Skin of body (tissue), 2 donors: ENCODE measurements around the gene TSPAN17. TPM values are rescaled to one million over a fixed set of nuclear protein-coding genes. Genes with fewer than 3 reads are reported as not detected.
"Not testable (repeated sequence)": the region's sequence is repeated elsewhere in the genome, so short reads cannot be mapped to it uniquely, and the experiment has no call there.

Experiments
- DNase-seq: peaks from one replicate; lab custom pipeline; 2025; lab: John Stamatoyannopoulos, UW
- total RNA-seq: library from RNA; depleted of rRNA; stranded (reverse); fragments of >200 nt; gene quantifications from one replicate; pipeline ENCODE4 v1.2.3, GENCODE V29; 2014

Gene TSPAN17, protein sequence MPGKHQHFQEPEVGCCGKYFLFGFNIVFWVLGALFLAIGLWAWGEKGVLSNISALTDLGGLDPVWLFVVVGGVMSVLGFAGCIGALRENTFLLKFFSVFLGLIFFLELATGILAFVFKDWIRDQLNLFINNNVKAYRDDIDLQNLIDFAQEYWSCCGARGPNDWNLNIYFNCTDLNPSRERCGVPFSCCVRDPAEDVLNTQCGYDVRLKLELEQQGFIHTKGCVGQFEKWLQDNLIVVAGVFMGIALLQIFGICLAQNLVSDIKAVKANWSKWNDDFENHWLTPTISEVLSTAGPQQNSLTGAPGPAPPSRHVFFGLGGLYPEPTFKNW
- 16.6 TPM for total RNA-seq

- peak; percentile 95 for DNase-seq
These were observed at the start of gene TSPAN17 for GRCh38 chr5:176647030-176647842. TSPAN17 (plus strand) TSS chr5:176647484; CDS start chr5:176647616, 132 bp downstream.

DNA sequence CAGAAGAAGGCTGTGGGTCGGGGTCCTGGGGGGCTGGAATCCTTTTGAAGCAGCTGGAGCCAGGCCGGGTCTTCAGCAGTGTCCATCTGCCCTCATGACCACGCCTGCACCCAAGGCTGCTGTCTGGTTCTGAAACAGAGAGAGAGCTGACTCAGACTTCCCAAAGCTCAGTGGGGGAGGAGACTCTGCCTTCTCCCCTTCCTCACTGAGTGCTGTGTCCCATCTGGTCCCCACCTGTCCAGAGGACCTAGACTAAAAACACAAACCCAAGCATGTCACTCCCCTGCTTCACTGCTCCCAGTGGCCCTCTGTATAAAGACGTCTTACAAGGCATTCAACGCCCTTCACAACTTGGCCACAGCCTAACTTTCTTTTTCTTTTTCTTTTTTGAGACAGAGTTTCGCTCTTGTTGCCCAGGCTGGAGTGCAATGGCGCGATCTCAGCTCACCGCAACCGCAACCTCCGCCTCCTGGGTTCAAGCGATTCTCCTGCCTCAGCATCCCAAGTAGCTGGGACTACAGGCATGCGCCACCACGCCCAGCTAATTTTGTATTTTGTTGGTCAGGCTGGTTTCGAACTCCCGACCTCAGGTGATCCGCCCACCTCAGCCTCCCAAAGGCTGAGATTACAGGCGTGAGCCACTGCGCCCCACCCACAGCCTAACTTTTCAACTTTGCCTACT, 47.4 kb upstream of the TSPAN17 start:
- not testable (repeated sequence) for DNase-seq

- DNase-seq = no peak
These were observed 45.3 kb upstream of the TSPAN17 start for GRCh38 chr5:176601901-176602482.

GRCh38 chr5:176603091-176603490, 44.2 kb upstream of the TSPAN17 start:
- DNase-seq = no peak

- no peak for DNase-seq
These were observed 41.3 kb upstream of the TSPAN17 start for GRCh38 chr5:176606032-176606431.

- no peak for DNase-seq
These were observed 40.4 kb upstream of the TSPAN17 start for GRCh38 chr5:176606875-176607274.

GRCh38 chr5:176608142-176608705, 39.1 kb upstream of the TSPAN17 start:
- no peak for DNase-seq

- DNase-seq = no peak
These were observed 38.2 kb upstream of the TSPAN17 start for GRCh38 chr5:176608937-176609723.

DNA sequence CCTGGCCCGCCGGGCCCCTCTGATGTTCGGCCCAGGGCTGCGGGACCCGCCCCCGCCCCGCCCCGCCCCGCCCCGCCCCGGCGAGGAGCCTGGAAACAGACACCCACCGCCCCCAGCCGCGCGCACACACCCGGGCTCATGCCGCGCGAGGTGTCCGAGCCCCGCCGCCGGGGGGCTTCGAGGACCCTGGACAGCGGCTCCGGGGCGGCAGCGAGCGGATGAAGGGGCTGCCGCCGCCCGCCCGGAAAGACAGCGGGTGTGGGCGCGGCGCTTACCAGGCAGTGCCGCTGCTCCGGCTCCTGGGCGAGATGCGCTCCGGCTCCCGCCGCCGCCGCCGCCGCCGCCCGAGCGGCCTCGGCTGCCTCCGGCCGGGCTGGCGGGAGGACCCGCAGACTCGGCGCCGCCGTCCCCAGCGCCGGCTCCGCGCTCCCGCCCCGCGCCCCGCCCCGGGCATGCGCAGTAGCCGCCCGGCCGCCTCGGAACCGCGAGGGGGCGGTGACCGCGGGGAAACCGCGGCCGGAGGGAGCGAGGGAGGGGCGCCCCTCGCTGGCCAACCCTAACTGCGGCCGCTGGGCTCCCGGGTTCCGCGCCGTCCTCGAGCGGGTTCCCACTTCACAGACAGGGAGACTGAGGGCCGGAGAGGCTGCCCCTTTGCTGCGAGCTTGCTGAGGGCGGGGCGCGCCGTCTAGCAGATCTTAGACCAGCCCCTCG, 37.4 kb upstream of the TSPAN17 start, which contains the start of gene GPRIN1:
Gene GPRIN1 (minus strand): TSS at position 433 of the 711 bp plus-strand sequence. CDS start 10,322 bp downstream, outside the sequence.
- no peak for DNase-seq

DNA sequence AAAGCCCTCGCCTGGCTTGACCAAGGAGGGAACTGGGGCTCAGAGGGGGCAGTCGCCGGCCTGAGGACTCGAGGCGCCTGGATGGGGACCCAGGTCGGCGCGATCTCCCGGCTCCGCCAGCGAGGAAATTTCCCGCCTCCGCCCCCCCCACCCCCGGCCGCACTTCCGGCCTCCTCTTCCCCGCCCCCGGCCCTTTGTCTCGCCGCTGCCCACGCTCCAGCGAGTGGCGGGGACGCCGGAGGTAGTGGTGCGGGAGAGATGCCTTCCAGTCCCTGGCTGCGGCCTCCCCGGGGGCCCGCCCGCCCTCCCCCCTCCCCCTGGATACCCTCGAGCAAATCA, 36.9 kb upstream of the TSPAN17 start:
- DNase-seq = no peak

DNA sequence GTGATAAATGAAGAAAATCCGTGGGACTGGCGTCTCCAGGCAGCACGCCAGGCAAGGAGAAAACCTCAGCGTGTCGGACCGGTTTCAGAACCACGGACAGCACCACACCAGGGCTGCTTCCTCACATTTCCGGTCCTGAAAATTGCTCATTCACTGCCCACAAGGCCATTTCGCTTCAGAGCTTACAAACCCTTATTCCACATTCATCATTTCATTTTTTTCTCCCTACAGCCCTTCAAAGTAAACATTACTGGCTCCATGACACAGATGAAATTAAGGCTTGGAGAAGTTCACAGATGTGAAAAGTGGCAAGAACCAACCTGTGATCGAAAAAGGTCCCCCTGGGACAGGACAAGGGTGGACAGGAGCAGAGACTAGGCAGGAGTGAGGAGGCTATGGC, 35.8 kb upstream of the TSPAN17 start:
- DNase-seq = peak; percentile 27

- no peak for DNase-seq
These were observed 35.3 kb upstream of the TSPAN17 start for GRCh38 chr5:176612008-176612407.

GRCh38 chr5:176612855-176613254, 34.4 kb upstream of the TSPAN17 start:
- DNase-seq = no peak

DNA sequence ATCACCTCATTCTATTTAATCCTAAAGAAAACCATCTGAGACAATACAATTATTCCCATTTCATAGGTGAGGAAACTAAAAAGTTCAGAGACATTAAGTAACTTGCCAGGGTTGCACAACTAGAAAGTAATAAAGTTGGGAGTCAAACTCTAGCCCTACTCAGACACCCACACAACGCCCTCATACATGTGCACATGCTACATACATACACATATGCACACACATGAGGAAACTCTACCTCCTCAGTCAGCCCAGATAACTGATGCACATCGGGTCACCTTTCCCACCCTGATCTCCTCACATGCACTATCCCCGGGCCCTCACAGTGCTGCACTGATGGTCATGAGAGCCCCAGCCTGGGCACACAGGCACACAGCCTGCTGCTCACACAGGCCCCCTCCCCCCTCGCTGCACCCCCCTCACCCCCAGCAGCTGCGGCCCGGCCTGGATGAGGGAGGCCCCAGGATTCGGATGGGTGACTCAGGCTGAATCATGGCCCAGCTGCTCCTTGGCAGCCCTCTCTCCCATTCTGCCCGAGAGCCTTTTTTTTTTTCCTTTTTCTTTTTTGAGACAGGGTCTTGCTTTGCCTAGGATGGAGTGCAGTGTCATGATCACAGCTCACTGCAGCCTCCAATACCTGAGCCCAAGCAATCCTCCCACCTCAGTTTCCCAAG, 32.3 kb upstream of the TSPAN17 start:
- no peak for DNase-seq

- DNase-seq = no peak
These were observed 30.8 kb upstream of the TSPAN17 start for GRCh38 chr5:176616511-176616910.

- no peak for DNase-seq
These were observed 28.5 kb upstream of the TSPAN17 start for GRCh38 chr5:176618783-176619182.

DNA sequence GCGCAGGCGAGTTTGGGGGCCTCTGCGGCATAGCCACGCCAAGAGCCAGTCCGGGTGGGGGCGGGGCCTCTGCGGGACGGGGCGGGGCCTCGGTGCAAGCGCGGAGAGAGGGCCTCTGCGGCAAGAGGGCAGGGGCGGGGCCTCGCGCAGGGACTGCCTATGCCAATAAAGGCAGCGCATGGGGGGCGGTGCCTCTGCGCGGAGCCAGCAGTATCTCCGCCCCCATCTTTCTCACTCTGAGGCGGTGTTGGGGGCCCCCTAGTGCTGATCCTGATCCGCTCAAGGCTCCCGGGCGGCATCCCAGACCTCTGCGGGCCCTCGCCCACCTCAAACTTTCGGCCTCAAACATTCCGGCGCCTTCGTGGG, 28.1 kb upstream of the TSPAN17 start:
- DNase-seq = peak; percentile 5

DNA sequence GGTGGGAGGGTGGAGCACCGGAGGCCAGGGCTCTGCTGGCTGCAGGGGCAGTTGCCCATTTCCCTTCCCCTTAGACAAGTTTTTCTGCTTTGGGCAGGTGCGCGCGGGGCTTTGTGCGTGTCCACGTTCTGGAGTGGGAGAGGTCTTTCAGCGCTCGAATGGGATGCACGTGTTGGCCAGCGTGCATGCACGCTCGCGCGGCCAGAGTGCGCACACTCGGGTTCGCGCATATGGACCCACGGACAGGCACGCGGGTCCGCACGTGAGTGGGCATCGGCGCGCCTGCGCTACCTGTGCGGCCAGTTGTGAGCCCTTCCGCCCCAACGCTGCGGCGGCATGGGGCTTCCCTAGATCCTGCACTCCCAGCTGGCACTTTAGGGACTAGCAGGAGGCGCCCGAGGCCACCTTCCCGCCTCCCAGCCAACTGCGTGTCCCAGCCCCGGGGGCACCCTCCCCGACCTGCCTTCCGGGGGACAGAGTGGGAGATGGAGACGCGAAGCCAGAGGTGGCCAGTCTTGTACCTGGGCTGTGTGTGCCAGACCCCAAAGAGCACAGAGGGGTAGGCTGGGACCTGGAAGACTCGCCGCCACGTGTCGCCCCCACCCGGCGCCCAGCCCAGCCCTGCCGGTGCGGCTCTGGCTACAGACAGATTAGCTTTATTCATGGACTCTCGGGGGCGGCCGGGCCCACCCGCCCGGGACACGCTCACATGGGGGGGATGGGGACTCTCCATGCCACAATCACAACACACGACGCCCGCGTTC, 27.5 kb upstream of the TSPAN17 start:
- DNase-seq = no peak
